H9 (cell line): ENCODE data around the gene KIF26B. TPM values are rescaled to one million over a fixed set of nuclear protein-coding genes. Genes with fewer than 3 reads are reported as not detected.

Experiments
- DNase-seq: peaks from one replicate; pipeline ENCODE4 v3.0.0-alpha.2; 2017
- H2AFZ ChIP-seq: one replicate; pipeline ENCODE4 v1.6.1; 2013; ENCODE audit warnings: mild to moderate bottlenecking, low read length, control low read depth, moderate library complexity
- H2AK5ac ChIP-seq: 2 replicates; pipeline ENCODE4 v1.6.1; 2013; ENCODE audit warnings: low read length, control low read depth, mixed read lengths; ENCODE audit not compliant: insufficient read length
- H2BK120ac ChIP-seq: one replicate; pipeline ENCODE4 v1.6.1; 2013; ENCODE audit warnings: low read depth, mild to moderate bottlenecking, low read length, control low read depth, inconsistent platforms; ENCODE audit not compliant: poor library complexity, severe bottlenecking
- H2BK12ac ChIP-seq: 2 replicates; pipeline ENCODE4 v1.6.1; 2013; ENCODE audit warnings: low read length, control low read depth, mixed read lengths, low read depth; ENCODE audit not compliant: insufficient read length
- H2BK15ac ChIP-seq: 2 replicates; pipeline ENCODE4 v1.6.1; 2013; ENCODE audit warnings: low read depth, low read length, control low read depth
- H2BK20ac ChIP-seq: one replicate; pipeline ENCODE4 v1.6.1; 2013; ENCODE audit warnings: low read depth, mild to moderate bottlenecking, low read length, control low read depth, inconsistent platforms; ENCODE audit not compliant: poor library complexity, severe bottlenecking
- H2BK5ac ChIP-seq: 2 replicates; pipeline ENCODE4 v1.6.1; 2013; ENCODE audit warnings: low read length, control low read depth, mixed read lengths; ENCODE audit not compliant: insufficient read length
- H3K14ac ChIP-seq: 2 replicates; pipeline ENCODE4 v1.6.1; 2013; ENCODE audit warnings: low read length, control low read depth; ENCODE audit not compliant: insufficient read depth
- H3K18ac ChIP-seq: 2 replicates; pipeline ENCODE4 v1.6.1; 2013; ENCODE audit warnings: low read depth, mild to moderate bottlenecking, mixed read lengths, low read length, control low read depth; ENCODE audit not compliant: insufficient read length
- H3K23ac ChIP-seq: 2 replicates; pipeline ENCODE4 v1.6.1; 2013; ENCODE audit warnings: low read length, control low read depth, mixed read lengths, low read depth; ENCODE audit not compliant: insufficient read length
- H3K23me2 ChIP-seq: 2 replicates; pipeline ENCODE4 v1.6.1; 2013; ENCODE audit warnings: low read depth, mild to moderate bottlenecking, mixed read lengths, low read length, control low read depth; ENCODE audit not compliant: insufficient read length, poor library complexity, severe bottlenecking
- H3K27ac ChIP-seq: 2 replicates; pipeline ENCODE4 v1.5.1; 2013; ENCODE audit warnings: low read length, control low read depth, mixed read lengths, low read depth; ENCODE audit not compliant: insufficient read length
- H3K27me3 ChIP-seq: 2 replicates; pipeline ENCODE4 v1.6.1; 2013; ENCODE audit warnings: low read length, control low read depth, inconsistent platforms; ENCODE audit not compliant: insufficient read depth
- H3K4ac ChIP-seq: 2 replicates; pipeline ENCODE4 v1.6.1; 2013; ENCODE audit warnings: low read depth, mild to moderate bottlenecking, control low read depth, inconsistent platforms, low read length, moderate library complexity
- H3K4me1 ChIP-seq: 2 replicates; pipeline ENCODE4 v1.6.1; 2013; ENCODE audit warnings: low read length, control low read depth, inconsistent platforms; ENCODE audit not compliant: insufficient read depth
- H3K4me2 ChIP-seq: 2 replicates; pipeline ENCODE4 v1.6.1; 2013; ENCODE audit warnings: low read length, control low read depth, mixed read lengths; ENCODE audit not compliant: insufficient read length, insufficient read depth
- H3K56ac ChIP-seq: 2 replicates; pipeline ENCODE4 v1.6.1; 2013; ENCODE audit warnings: low read depth, mild to moderate bottlenecking, mixed read lengths, low read length, control low read depth; ENCODE audit not compliant: insufficient read length
- H3K79me1 ChIP-seq: 2 replicates; pipeline ENCODE4 v1.6.1; 2013; ENCODE audit warnings: low read depth, mild to moderate bottlenecking, moderate library complexity, low read length, control low read depth, inconsistent platforms; ENCODE audit not compliant: insufficient read depth, poor library complexity, severe bottlenecking
- H3K79me2 ChIP-seq: 2 replicates; pipeline ENCODE4 v1.6.1; 2013; ENCODE audit warnings: low read length, control low read depth, inconsistent platforms; ENCODE audit not compliant: insufficient read depth
- H3K9ac ChIP-seq: 2 replicates; pipeline ENCODE4 v1.6.1; 2013; ENCODE audit warnings: low read length, control low read depth, mixed read lengths; ENCODE audit not compliant: insufficient read length; ENCODE audit errors: extremely low read depth
- H3K9me3 ChIP-seq: one replicate; pipeline ENCODE4 v1.6.1; 2013; ENCODE audit warnings: low read depth, low read length, inconsistent platforms; ENCODE audit not compliant: control insufficient read depth
- H3T11ph ChIP-seq: one replicate; pipeline ENCODE4 v1.6.1; 2013; ENCODE audit warnings: mild to moderate bottlenecking, low read length, control low read depth, inconsistent platforms
- H4K20me1 ChIP-seq: one replicate; pipeline ENCODE4 v1.6.1; 2013; ENCODE audit not compliant: control insufficient read depth, insufficient read length, insufficient read depth
- H4K5ac ChIP-seq: 2 replicates; pipeline ENCODE4 v1.6.1; 2013; ENCODE audit warnings: low read depth, mild to moderate bottlenecking, mixed read lengths, low read length, control low read depth; ENCODE audit not compliant: insufficient read length
- H4K8ac ChIP-seq: replicated peaks from 2 replicates; pipeline ENCODE4 v1.6.1; 2013; ENCODE audit warnings: low read length, control low read depth, mixed read lengths, low read depth; ENCODE audit not compliant: insufficient read length
- H4K91ac ChIP-seq: 2 replicates; pipeline ENCODE4 v1.6.1; 2013; ENCODE audit warnings: low read depth, mild to moderate bottlenecking, moderate library complexity, mixed read lengths, low read length, control low read depth; ENCODE audit not compliant: insufficient read length
- H3K27ac Mint-ChIP-seq, 3 experiments: 2 replicates in 2 of 3; 3 replicates in 1 of 3; pipeline ENCODE4 v1.8.0; 2020 to 2021; ENCODE audit warnings: mixed read lengths in 3 of 3, mild to moderate bottlenecking in 1 of 3, moderate library complexity in 1 of 3
- H3K27me3 Mint-ChIP-seq: 2 replicates; pipeline ENCODE4 v1.8.0; 2021; ENCODE audit warnings: low read depth, mild to moderate bottlenecking, moderate library complexity, mixed read lengths
- H3K36me3 Mint-ChIP-seq, 3 experiments: 2 replicates in 2 of 3; 3 replicates in 1 of 3; pipeline ENCODE4 v1.8.0; 2020 to 2021; ENCODE audit warnings: low read depth in 3 of 3, mixed read lengths in 3 of 3; ENCODE audit not compliant: insufficient read depth in 1 of 3
- H3K4me1 Mint-ChIP-seq, 2 experiments: 2 replicates each; pipeline ENCODE4 v1.8.0; 2020; ENCODE audit warnings: mixed read lengths in 2 of 2
- H3K4me3 Mint-ChIP-seq, 2 experiments: 2 replicates in 1 of 2; 3 replicates in 1 of 2; pipeline ENCODE4 v1.8.0; 2020 to 2021; ENCODE audit warnings: mild to moderate bottlenecking in 2 of 2, mixed read lengths in 2 of 2, moderate library complexity in 1 of 2
- H3K9me3 Mint-ChIP-seq, 2 experiments: 2 replicates in 1 of 2; 3 replicates in 1 of 2; pipeline ENCODE4 v1.8.0; 2020; ENCODE audit warnings: mild to moderate bottlenecking in 2 of 2, mixed read lengths in 2 of 2, moderate library complexity in 1 of 2
- WGBS: extraction: QIAGEN DNeasy Blood & Tissue Kit; methylation state at CpG from one replicate; pipeline ENCODE4 v1.1.7; 2013; ENCODE audit warnings: missing lambda C conversion rate, low lambda C conversion rate, mixed read lengths; ENCODE audit not compliant: insufficient read length; ENCODE audit errors: extremely low coverage; 5-methylcytosine and 5-hydroxymethylcytosine counted together
- total RNA-seq: library from RNA; stranded (reverse); gene quantifications from 2 replicates; pipeline ENCODE4 v1.2.1, GENCODE V29; 2021
- TF ChIP-seq, protein P1 (sequence below): fragments of 200-600 bp; sonication (generic); conservative IDR thresholded peaks from 3 replicates; pipeline ENCODE4 v1.8.0; 2021; ENCODE audit warnings: antibody characterized with exemption, mild to moderate bottlenecking

KIF26B gene
- total RNA-seq, 1 experiment from 2014 or later, result 0.13 TPM

DNA sequence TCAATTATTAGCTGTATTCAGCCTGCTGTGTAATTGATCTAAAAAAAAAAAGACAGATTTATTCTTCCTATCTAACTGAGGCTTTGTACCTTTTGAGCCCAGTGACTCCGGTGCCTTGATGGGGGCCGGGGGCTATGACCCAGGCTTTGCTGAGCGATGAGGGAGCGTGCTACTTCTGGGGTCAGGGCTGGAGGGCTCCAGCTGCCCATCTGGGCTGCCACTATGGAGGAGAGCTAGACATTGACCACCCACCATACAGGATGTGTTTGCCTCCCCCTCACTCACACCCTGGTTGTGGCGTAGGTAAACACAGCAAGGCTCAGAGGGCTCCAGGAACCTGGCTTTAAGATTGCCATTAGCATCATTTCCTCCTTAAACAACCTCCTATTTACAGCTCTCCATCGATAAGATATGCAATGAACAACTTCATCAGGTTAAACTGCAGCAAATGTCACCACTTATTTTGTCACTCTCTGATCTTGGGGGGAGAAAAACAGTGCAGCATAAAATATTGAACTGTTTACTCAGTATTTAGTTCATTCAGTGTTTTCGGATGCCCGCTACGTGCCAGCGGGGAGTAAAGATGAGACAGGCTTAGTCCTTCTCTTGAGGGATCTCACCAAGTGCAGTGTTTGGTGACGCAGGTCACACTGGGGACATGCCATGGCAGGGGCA lies 231.6 kb downstream of the KIF26B start:
- Histone ChIP-seq H3K4me1 (peaks cover 5% of the 10 kb centered on the region; the same call in 1 of the 2 replicates), H3K79me1 (no peaks in the 10 kb centered on the region), H2AK5ac (no peak overlapping the region), H2BK15ac (no peak overlapping the region), H4K8ac (no peak overlapping the region), H4K91ac (no peak overlapping the region), H3K23me2 (no peaks in the 10 kb centered on the region), H2BK120ac (no peak overlapping the region), H2BK20ac (no peak overlapping the region), H2BK12ac (no peak overlapping the region), H3K9ac (no peak overlapping the region), H3K18ac (no peak overlapping the region), H2BK5ac (no peak overlapping the region), H2AFZ (no peak overlapping the region), H3K56ac (no peak overlapping the region), H3K14ac (no peak overlapping the region), H3K79me2 (no peaks in the 10 kb centered on the region), H3K9me3 (no peaks in the 10 kb centered on the region), H3K27me3 (no peaks in the 10 kb centered on the region), H3K4ac (no peak overlapping the region), H3T11ph (no peak overlapping the region), H3K23ac (no peak overlapping the region), H4K5ac (no peak overlapping the region), H3K27ac (no peak overlapping the region), H4K20me1 (no peaks in the 10 kb centered on the region), H3K4me2 (no peak overlapping the region)
- TF ChIP-seq, protein P1, sequence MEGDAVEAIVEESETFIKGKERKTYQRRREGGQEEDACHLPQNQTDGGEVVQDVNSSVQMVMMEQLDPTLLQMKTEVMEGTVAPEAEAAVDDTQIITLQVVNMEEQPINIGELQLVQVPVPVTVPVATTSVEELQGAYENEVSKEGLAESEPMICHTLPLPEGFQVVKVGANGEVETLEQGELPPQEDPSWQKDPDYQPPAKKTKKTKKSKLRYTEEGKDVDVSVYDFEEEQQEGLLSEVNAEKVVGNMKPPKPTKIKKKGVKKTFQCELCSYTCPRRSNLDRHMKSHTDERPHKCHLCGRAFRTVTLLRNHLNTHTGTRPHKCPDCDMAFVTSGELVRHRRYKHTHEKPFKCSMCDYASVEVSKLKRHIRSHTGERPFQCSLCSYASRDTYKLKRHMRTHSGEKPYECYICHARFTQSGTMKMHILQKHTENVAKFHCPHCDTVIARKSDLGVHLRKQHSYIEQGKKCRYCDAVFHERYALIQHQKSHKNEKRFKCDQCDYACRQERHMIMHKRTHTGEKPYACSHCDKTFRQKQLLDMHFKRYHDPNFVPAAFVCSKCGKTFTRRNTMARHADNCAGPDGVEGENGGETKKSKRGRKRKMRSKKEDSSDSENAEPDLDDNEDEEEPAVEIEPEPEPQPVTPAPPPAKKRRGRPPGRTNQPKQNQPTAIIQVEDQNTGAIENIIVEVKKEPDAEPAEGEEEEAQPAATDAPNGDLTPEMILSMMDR, result no peak
- no peaks in the 10 kb centered on the region for H3K36me3 Mint-ChIP-seq
- no peak overlapping the region for H3K27ac Mint-ChIP-seq
- no CpG with 5 or more reads among the region's 11 CpGs for WGBS
- H3K4me3 Mint-ChIP-seq, result no peak overlapping the region
- no peaks in the 10 kb centered on the region; a peak in 1 of 5 replicates for H3K9me3 Mint-ChIP-seq
- peaks cover 12% of the 10 kb centered on the region for H3K27me3 Mint-ChIP-seq
- DNase-seq, result no peak
- H3K4me1 Mint-ChIP-seq, result peaks cover 17% of the 10 kb centered on the region in 2 experiments
